Measurements from ENCODE around the gene ETFA.

The ETFA gene

GRCh38 chr15:76337696-76338485 lies 26.6 kb upstream of the ETFA start:
- H3K4me1 ChIP-seq (ENCODE audit: insufficient read depth, low read length, severe bottlenecking) = peaks cover 56% of the 10 kb centered on the region
- no peaks in the 10 kb centered on the region for H3K79me2 ChIP-seq (ENCODE audit: insufficient read depth, low read length)
- H4K20me1 ChIP-seq (ENCODE audit: insufficient read depth, low read length) = no peaks in the 10 kb centered on the region
- no peak overlapping the region for H3K27ac ChIP-seq (ENCODE audit: low read depth, low read length, poor library complexity, severe bottlenecking)
- H3K4me3 ChIP-seq (ENCODE audit: low read depth, low read length, poor library complexity, severe bottlenecking) = peak overlapping the region; percentile 55
- H3F3A ChIP-seq (ENCODE audit: insufficient read depth, low read length) = no peaks in the 10 kb centered on the region; the same call in 1 of the 2 replicates
- no peaks in the 10 kb centered on the region for H3K9me3 ChIP-seq (ENCODE audit: low read length)
- no peaks in the 10 kb centered on the region for H3K36me3 ChIP-seq (ENCODE audit: insufficient read depth, low read length)
- H3K4me2 ChIP-seq (ENCODE audit: low read length) = peak overlapping the region; percentile 69
- no peak overlapping the region for H2AFZ ChIP-seq (ENCODE audit: low read length)
- H3K27me3 ChIP-seq (ENCODE audit: insufficient read depth, low read length) = no peaks in the 10 kb centered on the region
- TF ChIP-seq EZH2 (IDR thresholded peaks at IDR 0.05; ENCODE audit: borderline replicate concordance, low read length) (no peak), CTCF (IDR thresholded peaks at IDR 0.05; ENCODE audit: low read length) (no peak)
- no peak overlapping the region for H3K9ac ChIP-seq (ENCODE audit: low read length)
- H3K9me2 ChIP-seq (ENCODE audit: low read depth, low read length) = no peaks in the 10 kb centered on the region

GRCh38 chr15:76337059-76337695 lies 25.9 kb upstream of the ETFA start:
- Histone ChIP-seq H3K9me2 (ENCODE audit: low read depth, low read length) (no peaks in the 10 kb centered on the region), H3K79me2 (ENCODE audit: insufficient read depth, low read length) (no peaks in the 10 kb centered on the region), H3K4me3 (ENCODE audit: low read depth, low read length, poor library complexity, severe bottlenecking) (peak overlapping the region; percentile 55), H3K27ac (ENCODE audit: low read depth, low read length, poor library complexity, severe bottlenecking) (no peak overlapping the region), H3K36me3 (ENCODE audit: insufficient read depth, low read length) (no peaks in the 10 kb centered on the region), H4K20me1 (ENCODE audit: insufficient read depth, low read length) (no peaks in the 10 kb centered on the region), H3K9ac (ENCODE audit: low read length) (peak overlapping the region; percentile 26; the same call in 1 of the 2 replicates), H3K4me1 (ENCODE audit: insufficient read depth, low read length, severe bottlenecking) (peaks cover 56% of the 10 kb centered on the region), H2AFZ (ENCODE audit: low read length) (no peak overlapping the region), H3K27me3 (ENCODE audit: insufficient read depth, low read length) (no peaks in the 10 kb centered on the region), H3F3A (ENCODE audit: insufficient read depth, low read length) (no peaks in the 10 kb centered on the region; the same call in 1 of the 2 replicates), H3K4me2 (ENCODE audit: low read length) (peak overlapping the region; percentile 69), H3K9me3 (ENCODE audit: low read length) (no peaks in the 10 kb centered on the region)
- no peak for TF ChIP-seq EZH2 (IDR thresholded peaks at IDR 0.05; ENCODE audit: borderline replicate concordance, low read length)
- TF ChIP-seq CTCF (IDR thresholded peaks at IDR 0.05; ENCODE audit: low read length) = no peak

- Histone ChIP-seq H3F3A (ENCODE audit: insufficient read depth, low read length) (no peaks in the 10 kb centered on the region; the same call in 1 of the 2 replicates), H3K9ac (ENCODE audit: low read length) (peak within 1 kb of the TSS; percentile 38), H3K27me3 (ENCODE audit: insufficient read depth, low read length) (no peaks in the 10 kb centered on the region), H3K79me2 (ENCODE audit: insufficient read depth, low read length) (no peaks in the 10 kb centered on the region), H3K9me3 (ENCODE audit: low read length) (no peaks in the 10 kb centered on the region), H2AFZ (ENCODE audit: low read length) (no peak within 1 kb of the TSS), H3K4me2 (ENCODE audit: low read length) (peak within 1 kb of the TSS; percentile 69), H3K9me2 (ENCODE audit: low read depth, low read length) (no peaks in the 10 kb centered on the region), H3K27ac (ENCODE audit: low read depth, low read length, poor library complexity, severe bottlenecking) (no peak within 1 kb of the TSS), H4K20me1 (ENCODE audit: insufficient read depth, low read length) (no peaks in the 10 kb centered on the region), H3K4me3 (ENCODE audit: low read depth, low read length, poor library complexity, severe bottlenecking) (peak within 1 kb of the TSS; percentile 55), H3K4me1 (ENCODE audit: insufficient read depth, low read length, severe bottlenecking) (peaks cover 56% of the 10 kb centered on the region), H3K36me3 (ENCODE audit: insufficient read depth, low read length) (no peaks in the 10 kb centered on the region)
- no peak for TF ChIP-seq CTCF (IDR thresholded peaks at IDR 0.05; ENCODE audit: low read length)
- TF ChIP-seq EZH2 (IDR thresholded peaks at IDR 0.05; ENCODE audit: borderline replicate concordance, low read length) = no peak
These were observed 25.2 kb upstream of the ETFA start, which contains the start of gene ISL2 for GRCh38 chr15:76336254-76337058. Gene ISL2, plus strand, starts transcription at chr15:76336773. Its CDS starts 111 bp downstream, at chr15:76336884.

Data from OCI-LY1 (cell line).